HUDEP-2 (cell line): ENCODE data around the gene PPP1R2C.

Source experiments
- DNase-seq, 76 experiments: peaks; one replicate each; lab custom pipeline; 2025; ENCODE audit not compliant: unreplicated experiment in 76 of 76; lab: John Stamatoyannopoulos, UW

The PPP1R2C gene

GRCh38 chrX:42778096-42778495, at the start of gene PPP1R2C:
TSS of gene PPP1R2C (minus strand) at chrX:42778163. CDS start at chrX:42778079, 84 bp downstream.
- DNase-seq: no peak

- no peak for DNase-seq
Measured at GRCh38 chrX:42825201-42825600, 47.2 kb upstream of the PPP1R2C start.

- DNase-seq: no peak
Measured at GRCh38 chrX:42824541-42824940, 46.6 kb upstream of the PPP1R2C start.

- DNase-seq: no peak
Measured at GRCh38 chrX:42823443-42823842, 45.5 kb upstream of the PPP1R2C start.

- no peak for DNase-seq
Measured at GRCh38 chrX:42821803-42822443, 44.0 kb upstream of the PPP1R2C start.

GRCh38 chrX:42818151-42818921, 40.4 kb upstream of the PPP1R2C start:
- DNase-seq: no peak

GRCh38 chrX:42809569-42809968, 31.6 kb upstream of the PPP1R2C start:
- DNase-seq: no peak

GRCh38 chrX:42807393-42807792, 29.4 kb upstream of the PPP1R2C start:
- DNase-seq: no peak

- no peak for DNase-seq
Measured at GRCh38 chrX:42804524-42804923, 26.6 kb upstream of the PPP1R2C start.

GRCh38 chrX:42803320-42803719, 25.4 kb upstream of the PPP1R2C start:
- DNase-seq: no peak

GRCh38 chrX:42797651-42798269, 19.8 kb upstream of the PPP1R2C start:
- DNase-seq: no peak

GRCh38 chrX:42783451-42783850, 5.5 kb upstream of the PPP1R2C start:
- DNase-seq: no peak

GRCh38 chrX:42776195-42776594, 1.8 kb downstream of the PPP1R2C start:
- peak in 66 of 76 experiments; percentile 0 to 77 (median 28) for DNase-seq

- no peak for DNase-seq
Measured at GRCh38 chrX:42772874-42773273, 5.1 kb downstream of the PPP1R2C start.

GRCh38 chrX:42771506-42772335, 6.2 kb downstream of the PPP1R2C start:
- DNase-seq: no peak

GRCh38 chrX:42770566-42770965, 7.4 kb downstream of the PPP1R2C start:
- DNase-seq: no peak

GRCh38 chrX:42759881-42760280, 18.1 kb downstream of the PPP1R2C start:
- no peak for DNase-seq

GRCh38 chrX:42755815-42756214, 22.1 kb downstream of the PPP1R2C start:
- DNase-seq: no peak

GRCh38 chrX:42754603-42755002, 23.4 kb downstream of the PPP1R2C start:
- DNase-seq: no peak

- no peak for DNase-seq
Measured at GRCh38 chrX:42754115-42754514, 23.8 kb downstream of the PPP1R2C start.

- no peak for DNase-seq
Measured at GRCh38 chrX:42752730-42753129, 25.2 kb downstream of the PPP1R2C start.
